Left cardiac atrium (tissue), 4 donors: ENCODE measurements around the gene ROR2. TPM values are rescaled to one million over a fixed set of nuclear protein-coding genes. Genes with fewer than 3 reads are reported as not detected.

Source experiments
- ATAC-seq, 2 donors: fragments of 200-7000 bp; cut with Tn5 transposase; one replicate each; pipeline ENCODE4 v1.9.1; 2020; ENCODE audit warnings: mild to moderate bottlenecking in 2 of 2, moderate library complexity in 2 of 2
- DNase-seq: peaks from one replicate; pipeline ENCODE4 v3.0.0-alpha.2; 2020
- intact Hi-C, 2 donors: fragments of 100-400 bp; cut with DNase I; formaldehyde crosslinking; loops; one replicate each; pipeline versions ENCODE4 v1.14.1 to v1.15.1; 2022 to 2023
- total RNA-seq, 2 donors: library from RNA; stranded (reverse); fragmentation: NEBNext Ultra II Directional; extraction: Animal tissue kit (Norgen Biotek cat#: 25700); gene quantifications; one replicate each; pipeline ENCODE4 v1.2.1, GENCODE V29; 2021
- donor health status: DM: no; HTN: yes; CAD: no.
- donor health status: DM: no; HTN: yes; CAD: no; lungs with severe emphysema.
- donor health status: DM: yes; HTN: yes; CAD: no.
- donor health status: Dilated cardiomyopathy.

The ROR2 gene
- total RNA-seq, 2 donors from 2014 or later: 18.0 to 25.4 TPM

GRCh38 chr9:91908746-91909145 is 41.3 kb downstream of the ROR2 start:
- intact Hi-C loops: no loop called here
- ATAC-seq: no peak
- no peak for DNase-seq

GRCh38 chr9:91908293-91908623 is 41.8 kb downstream of the ROR2 start:
- intact Hi-C loops: no loop called here
- DNase-seq: no peak
- ATAC-seq: no peak

GRCh38 chr9:91907484-91908292 is 42.3 kb downstream of the ROR2 start:
- intact Hi-C loops: no loop called here
- ATAC-seq (no peak), DNase-seq (no peak)

GRCh38 chr9:91905991-91906469 is 44.0 kb downstream of the ROR2 start:
- intact Hi-C loops: no loop called here
- peak; percentile 41 for DNase-seq
- peak; percentile 67 to 69 for ATAC-seq

- ATAC-seq: no peak
Measured at GRCh38 chr9:91905237-91905650, 44.8 kb downstream of the ROR2 start.

GRCh38 chr9:91904588-91905236 is 45.3 kb downstream of the ROR2 start:
- no peak for DNase-seq
- intact Hi-C loops: no loop called here
- ATAC-seq: no peak

More at GRCh38 chr9:91905237-91905650, 44.8 kb downstream of the ROR2 start:
- intact Hi-C loops: no loop called here
- no peak for DNase-seq

- DNase-seq: no peak
- intact Hi-C loops: no loop called here
- ATAC-seq: no peak
Measured at GRCh38 chr9:91903126-91903911, 46.7 kb downstream of the ROR2 start.

GRCh38 chr9:91902475-91903125 is 47.4 kb downstream of the ROR2 start:
- DNase-seq (no peak), ATAC-seq (no peak)
- intact Hi-C loops: no loop called here

GRCh38 chr9:91900797-91901177 is 49.2 kb downstream of the ROR2 start:
- intact Hi-C loops: no loop called here
- DNase-seq (no peak), ATAC-seq (no peak)

GRCh38 chr9:91900055-91900796 is 49.8 kb downstream of the ROR2 start:
- DNase-seq (peak; percentile 35), ATAC-seq (peak; percentile 33 to 64)
- intact Hi-C loops: no loop called here

GRCh38 chr9:91899594-91899993 is 50.4 kb downstream of the ROR2 start:
- ATAC-seq (no peak), DNase-seq (no peak)
- intact Hi-C loops: no loop called here

GRCh38 chr9:91899219-91899563 is 50.8 kb downstream of the ROR2 start:
- DNase-seq: no peak
- intact Hi-C loops: no loop called here
- no peak for ATAC-seq

- intact Hi-C loops: no loop called here
- DNase-seq (peak; percentile 45), ATAC-seq (peak in 1 of 2 donors; percentile 6)
Measured at GRCh38 chr9:91898451-91899218, 51.4 kb downstream of the ROR2 start.

GRCh38 chr9:91897201-91897600 is 52.8 kb downstream of the ROR2 start:
- ATAC-seq (no peak), DNase-seq (no peak)
- intact Hi-C loops: no loop called here

- intact Hi-C loops: no loop called here
- ATAC-seq: peak; percentile 56 to 81
- peak; percentile 38 for DNase-seq
Measured at GRCh38 chr9:91896513-91897121, 53.4 kb downstream of the ROR2 start.

- peak in 1 of 2 donors; percentile 28 for ATAC-seq
- DNase-seq: no peak
- intact Hi-C loops: no loop called here
Measured at GRCh38 chr9:91896097-91896496, 53.9 kb downstream of the ROR2 start.

- intact Hi-C loops: no loop called here
- ATAC-seq: no peak
- no peak for DNase-seq
Measured at GRCh38 chr9:91894536-91894935, 55.5 kb downstream of the ROR2 start.

GRCh38 chr9:91894023-91894422 is 56.0 kb downstream of the ROR2 start:
- DNase-seq (no peak), ATAC-seq (no peak)
- intact Hi-C loops: no loop called here
